GM23338 (cell line): ENCODE measurements around the gene VPS45. TPM values are rescaled to one million over a fixed set of nuclear protein-coding genes. Genes with fewer than 3 reads are reported as not detected.

Experiments used
- ATAC-seq: fragments of 200-7000 bp; cut with Tn5 transposase; 3 replicates; pipeline ENCODE4 v1.9.1; 2020
- DNase-seq: peaks from one replicate; pipeline ENCODE4 v3.0.0-alpha.2; 2015; ENCODE audit warnings: low spot score
- H2AFZ ChIP-seq: fragments of 200-600 bp; sonication (generic); 2 replicates; pipeline ENCODE4 v1.8.0; 2016; ENCODE audit warnings: antibody characterized with exemption, mild to moderate bottlenecking, moderate library complexity
- H3F3A ChIP-seq: fragments of 200-600 bp; sonication (generic); replicated peaks from 2 replicates; pipeline ENCODE4 v1.8.0; 2017; ENCODE audit warnings: antibody characterized with exemption, mixed run types, low read depth
- H3K27ac ChIP-seq: fragments of 200-600 bp; sonication (generic); 2 replicates; pipeline ENCODE4 v1.6.1; 2016; ENCODE audit warnings: low read depth
- H3K27me3 ChIP-seq: fragments of 200-600 bp; sonication (generic); 2 replicates; pipeline ENCODE4 v1.8.0; 2016; ENCODE audit warnings: mild to moderate bottlenecking, mixed run types, moderate library complexity; ENCODE audit not compliant: insufficient read depth
- H3K36me3 ChIP-seq: fragments of 200-600 bp; sonication (generic); 2 replicates; pipeline ENCODE4 v1.8.0; 2016; ENCODE audit warnings: mild to moderate bottlenecking; ENCODE audit not compliant: insufficient read depth
- H3K4me1 ChIP-seq: fragments of 200-600 bp; sonication (generic); 2 replicates; pipeline ENCODE4 v1.8.0; 2016; ENCODE audit warnings: mild to moderate bottlenecking, moderate library complexity; ENCODE audit not compliant: insufficient read depth
- H3K4me2 ChIP-seq: fragments of 200-600 bp; sonication (generic); 2 replicates; pipeline ENCODE4 v1.7.1; 2017; ENCODE audit warnings: mixed run types
- H3K4me3 ChIP-seq: fragments of 200-600 bp; sonication (generic); 2 replicates; pipeline ENCODE4 v1.6.1; 2016; ENCODE audit warnings: mixed run types
- H3K79me2 ChIP-seq: fragments of 200-600 bp; sonication (generic); replicated peaks from 2 replicates; pipeline ENCODE4 v1.8.0; 2017; ENCODE audit warnings: mild to moderate bottlenecking; ENCODE audit not compliant: insufficient read depth
- H3K9me2 ChIP-seq: fragments of 200-600 bp; sonication (generic); 2 replicates; pipeline ENCODE4 v1.8.0; 2017; ENCODE audit not compliant: insufficient read depth
- H4K20me1 ChIP-seq: fragments of 200-600 bp; sonication (generic); replicated peaks from 2 replicates; pipeline ENCODE4 v1.8.0; 2017; ENCODE audit warnings: mild to moderate bottlenecking; ENCODE audit not compliant: insufficient read depth
- H3K27ac Mint-ChIP-seq: 2 replicates; pipeline ENCODE4 v1.8.0; 2020; ENCODE audit warnings: inconsistent platforms, mild to moderate bottlenecking, moderate library complexity, mixed read lengths
- H3K27me3 Mint-ChIP-seq: 3 replicates; pipeline ENCODE4 v1.8.0; 2022; ENCODE audit warnings: low read depth, mild to moderate bottlenecking, moderate library complexity, mixed read lengths, inconsistent platforms; ENCODE audit not compliant: insufficient read depth, poor library complexity
- H3K36me3 Mint-ChIP-seq: 3 replicates; pipeline ENCODE4 v1.8.0; 2021; ENCODE audit warnings: low read depth, mild to moderate bottlenecking, inconsistent platforms, moderate library complexity, mixed read lengths
- H3K4me1 Mint-ChIP-seq: 3 replicates; pipeline ENCODE4 v1.8.0; 2020; ENCODE audit warnings: mild to moderate bottlenecking, inconsistent platforms, mixed read lengths
- H3K4me3 Mint-ChIP-seq: 3 replicates; pipeline ENCODE4 v1.8.0; 2021; ENCODE audit warnings: moderate library complexity, mild to moderate bottlenecking, inconsistent platforms, mixed read lengths
- H3K9me3 Mint-ChIP-seq: 3 replicates; pipeline ENCODE4 v1.8.0; 2020; ENCODE audit warnings: moderate library complexity, mild to moderate bottlenecking, inconsistent platforms, mixed read lengths
- CREB1 ChIP-seq: fragments of 250-450 bp; sonication (Bioruptor Pico); IDR thresholded peaks from 2 replicates; pipeline ENCODE4 v1.5.0; 2020; ENCODE audit warnings: low read depth, mild to moderate bottlenecking, moderate library complexity
- EZH2phosphoT487 ChIP-seq: fragments of 200-600 bp; sonication (generic); IDR thresholded peaks from one replicate; pipeline ENCODE4 v1.8.1; 2018; ENCODE audit warnings: antibody characterized with exemption; ENCODE audit not compliant: unreplicated experiment
- JUNB ChIP-seq: IDR thresholded peaks from one replicate; pipeline ENCODE4 v1.6.1; 2016; ENCODE audit warnings: antibody characterized with exemption; ENCODE audit not compliant: unreplicated experiment
- ZNF462 ChIP-seq: fragments of 250-450 bp; sonication (Bioruptor Pico); IDR thresholded peaks from 2 replicates; pipeline ENCODE4 v1.5.0; 2020; ENCODE audit warnings: mild to moderate bottlenecking, moderate library complexity
- polyA plus RNA-seq: library from polyadenylated mRNA; unstranded; fragments of >200 nt; fragmentation: Nextera tagmentation; extraction: Ambion mirVana; gene quantifications from 2 replicates; pipeline ENCODE4 v1.2.1, GENCODE V29; 2016
- total RNA-seq: library from RNA; depleted of rRNA; stranded (reverse); fragments of >200 nt; shearing (Covaris generic); gene quantifications from 2 replicates; pipeline ENCODE4 v1.2.3, GENCODE V29; 2014

The VPS45 gene
- total and polyA plus RNA-seq, 2 experiments from 2014 or later = 23.5 to 37.5 TPM

DNA sequence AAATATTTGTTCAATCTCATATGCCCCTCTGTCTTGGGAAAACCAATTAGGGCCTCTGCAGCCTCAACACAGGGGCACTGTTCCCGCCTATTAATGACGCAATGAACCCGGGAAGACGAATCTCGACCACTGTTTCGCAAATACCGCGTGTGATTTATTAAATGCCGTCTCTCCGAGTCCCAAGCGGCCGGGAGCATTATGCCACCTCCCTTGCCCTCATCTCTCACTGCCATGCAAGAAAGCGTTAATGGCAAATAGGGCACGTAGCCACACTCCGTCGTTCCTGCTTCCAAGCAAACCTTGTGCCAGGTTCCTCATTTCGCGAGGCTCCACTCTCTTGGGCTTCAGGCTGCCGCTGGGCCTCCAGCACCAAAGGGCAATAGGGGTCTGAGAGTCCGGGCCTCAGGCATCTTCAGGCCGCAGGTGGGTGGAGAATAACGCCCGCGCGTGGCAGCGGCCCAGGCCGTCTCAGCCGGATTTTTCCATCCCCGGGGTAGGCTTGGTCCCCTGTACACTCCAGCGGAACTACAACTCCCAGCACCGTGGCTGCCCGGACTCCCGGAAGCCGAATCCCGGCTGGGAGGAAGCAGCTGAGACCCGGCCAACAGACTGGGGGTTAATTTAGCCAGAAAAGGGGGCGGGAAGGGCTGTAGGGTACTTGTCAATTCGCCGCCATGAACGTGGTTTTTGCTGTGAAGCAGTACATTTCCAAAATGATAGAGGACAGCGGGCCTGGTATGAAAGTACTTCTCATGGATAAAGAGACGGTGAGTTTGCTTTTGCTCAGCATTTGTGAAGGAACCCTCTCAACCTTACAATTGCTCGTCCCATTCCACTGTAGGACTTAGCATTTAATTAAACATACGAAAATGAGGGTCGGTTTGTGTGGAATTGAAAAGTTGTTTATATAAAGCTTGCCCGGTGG, at the start of gene VPS45 (continued):
- TF ChIP-seq ZNF462 (CRISPR knock-in tag) (no peak), JUNB (no peak), EZH2phosphoT487 (no peak)

DNA sequence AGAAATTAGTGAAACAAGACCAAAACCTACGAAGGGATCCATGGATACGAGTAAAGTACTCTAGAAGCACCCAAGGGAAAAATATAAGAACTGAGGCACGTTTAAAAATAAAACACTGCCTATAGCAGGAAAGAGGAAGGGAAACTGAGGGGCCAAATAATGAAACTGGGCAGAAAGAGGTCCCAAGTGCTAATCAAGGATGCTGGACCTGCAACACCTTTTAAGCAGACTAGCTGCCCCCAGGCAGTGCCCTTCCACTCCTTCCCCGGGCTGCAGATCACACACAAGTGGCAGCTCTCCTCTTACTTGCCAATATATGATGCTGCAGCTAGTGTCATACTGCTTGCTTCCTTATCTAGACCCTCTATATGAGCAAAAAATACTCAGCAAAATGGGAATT, 49.4 kb upstream of the VPS45 start:
- ATAC-seq = no peak
- 0 out of 2 replicates have a peak, but pooled peaks cover 5% of the 10 kb centered on the region for H3K4me1 ChIP-seq
- peaks cover 22% of the 10 kb centered on the region; the same call in 2 of the 3 replicates for H3K4me1 Mint-ChIP-seq
- no peak for DNase-seq
- H3K9me2 ChIP-seq = no peaks in the 10 kb centered on the region
- peaks cover 4% of the 10 kb centered on the region for H3K27me3 Mint-ChIP-seq
- H4K20me1 ChIP-seq = no peaks in the 10 kb centered on the region
- H2AFZ ChIP-seq = peak overlapping the region; percentile 6; the same call in 1 of the 2 replicates
- no peaks in the 10 kb centered on the region for H3K36me3 Mint-ChIP-seq
- H3K27ac Mint-ChIP-seq = no peak overlapping the region
- no peaks in the 10 kb centered on the region for H3K27me3 ChIP-seq
- H3K36me3 ChIP-seq = no peaks in the 10 kb centered on the region
- H3K79me2 ChIP-seq = no peaks in the 10 kb centered on the region
- H3K9me3 Mint-ChIP-seq = no peaks in the 10 kb centered on the region
- H3K4me3 ChIP-seq = no peak overlapping the region
- H3K27ac ChIP-seq = no peak overlapping the region
- no peaks in the 10 kb centered on the region for H3F3A ChIP-seq
- no peak overlapping the region for H3K4me2 ChIP-seq
- no peak overlapping the region for H3K4me3 Mint-ChIP-seq
- TF ChIP-seq ZNF462 (CRISPR knock-in tag) (no peak), CREB1 (CRISPR knock-in tag) (no peak)
